Measurements from ENCODE around the gene MB21D2.
"Not testable (repeated sequence)": the region's sequence is repeated elsewhere in the genome, so short reads cannot be mapped to it uniquely, and the experiment has no call there.

MB21D2 gene

DNA sequence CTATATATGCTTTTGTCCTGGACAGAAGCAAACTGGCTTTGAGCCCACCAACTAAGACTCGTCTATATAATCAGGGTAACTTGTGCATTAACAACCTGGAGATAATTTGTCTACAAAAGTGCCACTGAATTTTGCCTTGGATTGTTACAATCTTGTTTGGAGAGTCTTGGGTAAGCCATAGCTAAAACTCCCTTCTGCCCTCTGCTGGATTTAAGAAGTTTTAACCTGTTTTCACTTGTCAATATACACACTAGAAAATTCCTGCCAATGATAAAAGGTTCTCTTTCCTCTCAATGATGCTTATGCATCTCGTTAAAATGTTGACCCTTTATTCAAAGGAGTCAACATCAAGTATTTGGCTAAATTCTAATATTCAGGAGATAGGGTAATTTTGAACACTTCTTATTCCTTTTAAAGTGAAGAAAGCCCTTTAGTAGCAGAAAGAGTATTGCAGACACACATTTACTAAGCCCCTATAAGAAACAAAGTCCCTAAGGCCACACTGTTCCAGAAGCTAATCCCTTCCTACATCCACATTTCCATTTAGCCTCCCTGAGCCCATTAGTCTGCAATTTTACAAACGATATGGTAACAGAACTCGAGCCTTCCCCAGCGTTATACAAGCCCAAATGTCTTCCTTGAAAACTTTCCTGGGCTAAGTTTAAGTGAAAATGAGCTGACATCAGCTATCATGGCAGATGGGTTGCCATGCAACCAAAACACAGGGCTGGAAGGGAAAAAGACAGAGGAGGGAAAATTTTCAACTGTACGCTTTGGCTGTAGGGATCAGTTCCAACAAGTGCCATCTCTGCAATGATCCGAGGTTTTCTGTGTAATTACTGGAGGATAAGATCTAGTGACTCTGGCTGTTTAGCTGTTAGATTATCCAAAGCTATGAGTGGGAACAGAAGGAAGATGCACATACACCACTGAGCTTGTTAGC lies 114.4 kb downstream of the MB21D2 start:
- no peak for DNase-seq (ENCODE audit: low read depth)

DNA sequence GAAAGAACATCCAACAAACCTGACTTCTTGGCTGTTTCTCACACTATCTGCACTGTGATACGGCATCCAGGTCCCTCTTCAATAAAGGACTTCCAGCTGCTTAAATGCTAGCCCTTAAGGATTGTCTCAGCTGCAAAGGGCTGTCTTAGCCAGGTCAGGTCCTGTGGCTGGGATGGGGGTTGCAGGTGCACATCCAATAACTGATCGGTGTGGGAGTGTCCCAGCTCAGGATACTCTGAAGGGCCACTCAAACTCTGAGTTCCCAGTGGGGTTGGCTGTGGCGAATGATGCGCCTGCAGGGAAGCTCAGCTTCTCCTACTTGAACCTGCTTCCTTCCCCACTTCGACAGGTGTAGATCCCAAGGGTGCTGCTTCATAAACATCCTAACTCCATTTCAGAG lies 115.7 kb downstream of the MB21D2 start:
- DNase-seq (ENCODE audit: low read depth), result no peak

- DNase-seq (ENCODE audit: low read depth), result no peak
Observed at GRCh38 chr3:192799721-192800120, 117.9 kb downstream of the MB21D2 start.

DNA sequence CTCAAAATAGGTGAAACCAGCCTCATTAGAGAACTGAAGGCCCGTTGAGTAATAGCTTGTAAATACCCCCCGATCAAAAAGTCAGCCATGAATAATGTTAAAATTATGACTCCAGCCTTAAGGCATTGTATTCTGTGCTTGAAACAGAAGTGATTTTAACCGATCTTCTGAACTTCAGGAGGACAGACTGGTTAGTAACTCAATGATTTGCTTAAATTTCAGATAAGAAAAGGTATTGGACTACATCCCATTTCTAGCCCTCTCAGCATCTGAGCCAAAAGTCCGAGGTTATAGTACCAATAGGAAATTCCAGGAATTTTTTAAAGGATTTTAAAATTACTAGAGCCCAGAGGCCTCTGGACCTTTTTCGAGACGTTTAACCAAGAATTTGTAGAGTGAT lies 122.6 kb downstream of the MB21D2 start:
- no peak for DNase-seq (ENCODE audit: low read depth)

GRCh38 chr3:192794216-192794615 lies 123.4 kb downstream of the MB21D2 start:
- no peak for DNase-seq (ENCODE audit: low read depth)

- not testable (repeated sequence) for DNase-seq (ENCODE audit: low read depth)
Observed at GRCh38 chr3:192788816-192789515, 128.7 kb downstream of the MB21D2 start.

- no peak for DNase-seq (ENCODE audit: low read depth)
Observed at GRCh38 chr3:192778508-192778907, 139.1 kb downstream of the MB21D2 start.

DNA sequence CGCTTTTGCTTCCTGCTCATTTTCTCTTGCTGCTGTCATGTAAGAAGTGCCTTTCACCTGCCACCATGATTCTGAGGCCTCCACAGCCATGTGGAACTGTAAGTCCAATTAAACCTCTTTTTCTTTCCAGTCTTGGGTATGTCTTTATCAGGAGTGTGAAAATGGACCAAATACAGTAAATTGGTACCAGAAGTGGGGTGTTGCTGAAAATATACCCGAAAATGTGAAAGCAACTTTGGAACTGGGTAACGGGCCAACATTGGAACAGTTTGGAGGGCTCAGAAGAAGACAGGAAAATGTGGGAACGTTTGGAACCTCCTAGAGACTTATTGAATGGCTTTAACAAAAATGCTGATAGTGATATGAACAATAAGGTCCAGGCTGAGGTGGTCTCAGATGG lies 143.3 kb downstream of the MB21D2 start:
- DNase-seq (ENCODE audit: low read depth), result not testable (repeated sequence)

DNA sequence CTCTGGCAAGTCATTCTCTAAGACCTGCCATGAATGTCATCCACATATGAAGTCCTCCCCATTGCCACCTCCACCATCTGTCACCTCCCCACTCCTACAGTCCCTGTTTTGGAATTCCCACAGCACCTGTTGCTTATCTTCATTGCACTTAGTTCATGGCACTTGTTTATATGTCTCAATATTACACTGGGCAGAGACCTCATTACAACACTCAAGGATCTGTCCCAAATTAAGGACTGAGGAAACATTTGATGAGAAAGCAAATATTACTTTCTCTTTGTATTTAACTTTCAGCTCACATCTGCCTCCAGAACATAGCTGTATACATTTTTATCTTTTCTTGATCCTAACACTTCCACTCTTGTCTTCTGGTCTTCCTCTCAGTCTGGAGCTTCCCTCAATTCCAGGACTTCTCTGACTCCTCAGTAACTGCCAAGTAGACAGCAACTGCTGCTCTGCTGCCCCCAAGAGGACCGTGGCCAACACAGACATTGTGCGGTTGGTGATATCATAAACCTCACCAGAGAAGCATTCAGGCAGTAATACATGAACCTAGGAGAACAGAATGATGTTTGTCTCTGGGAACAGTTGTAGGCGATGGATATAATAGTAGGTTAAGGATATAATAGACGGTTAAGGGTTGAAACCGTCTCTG lies 145.3 kb downstream of the MB21D2 start:
- DNase-seq (ENCODE audit: low read depth), result peak; percentile 6

GRCh38 chr3:192758654-192759053 lies 159.0 kb downstream of the MB21D2 start:
- no peak for DNase-seq (ENCODE audit: low read depth)

GRCh38 chr3:192751148-192751547 lies 166.5 kb downstream of the MB21D2 start:
- no peak for DNase-seq (ENCODE audit: low read depth)

DNA sequence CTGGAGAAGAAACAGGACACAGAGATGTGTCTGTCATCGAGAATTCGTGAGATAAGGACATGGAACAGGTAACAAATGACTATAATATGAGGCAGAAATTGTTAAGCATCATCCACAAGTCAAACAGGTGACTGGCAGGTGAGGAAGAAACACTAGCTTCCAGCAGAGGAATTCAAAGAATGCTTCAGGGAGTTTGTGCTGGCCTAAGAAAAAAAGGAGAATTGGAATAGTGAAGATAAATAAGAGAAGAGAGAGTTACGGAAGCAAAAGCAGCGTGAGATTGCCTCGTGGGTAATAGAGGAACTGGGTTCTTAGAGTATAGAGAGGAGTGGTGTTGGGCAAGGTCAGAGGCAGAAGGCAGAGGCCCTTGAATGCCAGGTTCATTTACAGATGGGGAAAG lies 167.5 kb downstream of the MB21D2 start:
- no peak for DNase-seq (ENCODE audit: low read depth)

- no peak for DNase-seq (ENCODE audit: low read depth)
Observed at GRCh38 chr3:192747746-192748145, 169.9 kb downstream of the MB21D2 start.

DNA sequence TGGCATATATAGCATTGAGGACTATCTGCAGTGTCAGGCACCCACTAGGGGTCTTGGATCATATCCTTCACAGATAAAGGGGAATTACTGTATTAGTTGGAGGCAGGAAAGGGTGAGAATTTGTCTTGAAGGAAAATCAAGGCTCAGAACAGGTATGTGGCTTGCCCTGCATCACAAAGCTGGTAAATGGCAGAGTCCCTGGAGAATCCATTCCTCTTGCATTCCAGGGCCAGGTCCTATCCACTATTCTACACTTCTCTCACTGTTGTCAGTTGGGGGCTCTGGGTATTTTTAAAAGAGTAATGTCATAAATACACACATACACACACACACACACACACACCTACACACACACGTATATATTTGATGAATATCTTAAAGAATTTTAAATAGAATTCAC lies 170.5 kb downstream of the MB21D2 start:
- DNase-seq (ENCODE audit: low read depth), result no peak

Measured in GM04504 (cell line).